Measurements from ENCODE around the gene FBLIM1.
A peak's percentile ranks its signal among the peaks of the same experiment; 100 is the strongest.

The FBLIM1 gene

DNA sequence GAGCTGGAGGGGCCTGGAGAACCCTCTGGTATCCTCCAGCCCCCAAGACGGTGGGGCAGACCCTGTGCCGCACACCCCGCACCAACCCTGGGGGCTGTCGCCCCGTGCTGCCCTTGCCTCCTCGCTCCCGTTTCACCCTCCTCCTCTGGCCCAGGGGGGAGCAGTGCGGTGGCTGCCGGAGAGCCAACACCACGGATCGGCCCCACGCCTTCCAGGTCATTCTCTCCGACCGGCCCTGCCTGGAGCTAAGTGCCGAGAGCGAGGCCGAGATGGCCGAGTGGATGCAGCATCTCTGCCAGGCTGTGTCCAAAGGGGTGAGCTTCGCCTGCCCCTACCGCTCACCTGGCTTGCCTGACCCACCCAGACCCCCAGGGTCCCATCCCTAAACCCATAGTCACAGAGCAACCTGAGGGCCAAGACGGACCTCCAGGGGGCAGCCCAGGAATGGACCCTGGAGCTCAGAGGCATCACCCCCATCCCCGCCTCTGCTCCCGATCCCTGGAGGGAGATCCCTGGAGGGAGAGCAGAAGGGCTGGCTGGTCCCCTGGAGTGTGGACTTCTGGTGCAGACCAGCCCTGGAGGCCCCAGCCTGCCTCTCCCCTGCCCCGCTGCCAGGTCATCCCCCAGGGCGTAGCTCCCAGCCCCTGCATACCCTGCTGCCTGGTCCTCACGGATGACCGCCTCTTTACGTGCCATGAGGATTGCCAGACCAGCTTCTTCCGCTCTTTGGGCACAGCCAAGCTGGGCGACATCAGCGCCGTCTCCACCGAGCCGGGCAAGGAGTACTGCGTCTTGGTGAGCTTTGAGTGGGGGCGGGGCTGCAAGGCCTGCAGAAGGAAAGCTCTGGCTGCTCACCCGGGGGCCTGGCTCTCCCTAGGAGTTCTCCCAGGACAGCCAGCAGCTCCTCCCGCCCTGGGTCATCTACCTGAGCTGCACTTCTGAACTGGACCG is 26.6 kb upstream of the FBLIM1 start:
- DNase-seq, result no peak

DNA sequence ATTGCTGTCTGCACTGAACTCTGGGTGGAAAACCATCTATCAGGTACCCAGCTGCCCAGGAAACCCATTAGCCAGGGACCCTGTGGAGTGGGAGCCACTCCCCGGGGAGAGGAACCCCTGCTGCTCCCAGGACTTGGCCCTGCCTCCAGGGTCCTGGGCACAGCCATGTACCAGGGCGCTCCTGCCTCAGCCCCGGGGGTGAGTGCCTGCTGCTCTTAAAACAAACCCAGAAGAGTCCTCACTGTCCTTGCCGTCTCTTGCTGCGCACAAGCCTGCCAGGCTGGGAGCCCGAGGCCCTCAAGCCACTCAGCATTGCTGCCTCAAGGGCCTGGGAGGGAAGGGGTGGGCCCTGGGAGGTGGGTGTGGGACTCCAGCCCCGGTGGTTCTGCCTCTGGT is 25.9 kb upstream of the FBLIM1 start:
- no peak for DNase-seq

DNA sequence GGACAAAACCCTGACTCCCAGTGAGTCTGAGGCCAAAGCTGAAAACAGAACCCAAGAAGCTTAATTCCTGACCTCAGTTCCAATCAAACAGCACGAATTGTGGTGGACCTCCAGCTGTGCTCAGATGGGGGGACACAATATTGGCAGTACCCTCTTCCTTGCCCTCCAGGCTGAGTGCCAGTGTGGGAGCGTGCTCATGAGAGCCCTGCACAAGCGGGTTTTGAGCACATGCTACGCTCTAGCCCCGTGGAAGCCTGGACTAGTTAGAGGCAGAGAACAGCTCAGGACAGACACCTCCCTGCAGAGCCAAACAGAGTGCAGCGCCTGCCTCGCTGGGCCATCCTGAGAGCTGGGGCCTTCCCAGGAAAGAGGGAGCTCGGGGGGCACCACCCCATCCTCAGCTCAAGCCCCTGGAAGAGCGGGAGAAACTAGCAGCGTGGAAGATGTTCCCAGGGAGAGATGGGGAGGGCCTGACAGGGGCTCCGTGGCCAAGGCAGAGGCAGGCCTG is 25.3 kb upstream of the FBLIM1 start:
- no peak for DNase-seq

DNA sequence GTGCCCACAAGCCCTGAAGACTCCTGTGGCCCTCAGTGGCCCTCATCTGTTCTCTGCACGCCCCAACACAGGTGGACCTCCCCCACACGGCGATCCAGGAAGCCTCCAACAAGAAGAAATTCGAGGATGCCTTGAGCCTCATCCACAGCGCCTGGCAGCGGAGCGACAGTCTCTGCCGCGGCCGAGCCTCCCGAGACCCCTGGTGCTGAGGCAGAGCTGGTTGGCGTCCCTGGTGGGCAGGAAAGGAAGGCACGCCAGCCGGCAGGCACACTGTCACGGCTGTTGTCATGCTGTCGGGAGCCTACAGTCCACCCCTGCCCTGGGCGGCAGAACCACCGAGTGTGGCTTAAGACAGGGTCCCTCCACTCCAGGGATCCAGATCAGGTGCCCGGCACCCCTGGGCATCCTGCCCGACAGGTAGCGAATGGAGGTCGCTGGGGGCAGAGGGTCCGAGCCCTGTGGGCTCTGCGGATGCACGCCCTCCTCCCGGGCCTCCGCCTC is 24.8 kb upstream of the FBLIM1 start:
- DNase-seq, result no peak

DNA sequence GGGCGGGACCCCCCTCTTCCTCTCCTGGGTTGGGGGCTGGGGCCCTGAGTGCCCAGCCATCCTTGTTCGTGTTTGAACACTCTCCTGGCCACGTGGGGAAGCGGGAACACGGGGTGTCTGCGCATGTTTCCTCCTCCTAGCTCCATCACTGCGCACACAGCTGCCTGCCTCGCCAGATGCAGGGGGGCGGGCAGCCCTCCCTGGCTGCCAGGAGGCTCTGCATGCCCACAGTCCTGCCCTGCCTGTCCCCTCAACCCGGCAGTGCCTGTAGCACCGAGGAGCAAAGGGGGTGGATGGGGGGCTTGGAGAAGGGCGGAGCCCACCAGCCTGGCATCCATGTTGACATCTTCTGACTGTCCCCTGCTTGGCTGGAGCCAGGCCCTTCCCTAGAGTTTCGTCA is 24.3 kb upstream of the FBLIM1 start:
- DNase-seq, result no peak

DNA sequence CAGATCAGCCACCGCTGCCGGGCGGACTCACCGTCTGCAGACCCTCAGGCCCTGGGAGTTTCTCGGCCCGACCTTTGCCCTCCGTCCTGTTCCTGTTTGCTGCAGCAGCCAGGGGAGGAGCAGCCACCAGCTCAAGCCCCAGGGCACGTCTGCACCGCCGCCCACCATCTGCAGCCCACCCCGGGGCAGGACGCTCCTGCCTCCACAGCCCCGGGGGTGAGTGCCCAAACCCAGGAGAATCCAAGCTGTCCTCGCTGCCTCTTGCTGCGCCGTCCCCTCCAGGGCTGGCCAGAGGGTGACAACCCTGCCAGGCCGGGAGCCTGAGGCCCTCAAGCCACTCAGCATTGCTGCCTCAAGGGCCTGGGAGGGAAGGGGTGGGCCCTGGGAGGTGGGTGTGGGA is 23.7 kb upstream of the FBLIM1 start:
- DNase-seq, result no peak

DNA sequence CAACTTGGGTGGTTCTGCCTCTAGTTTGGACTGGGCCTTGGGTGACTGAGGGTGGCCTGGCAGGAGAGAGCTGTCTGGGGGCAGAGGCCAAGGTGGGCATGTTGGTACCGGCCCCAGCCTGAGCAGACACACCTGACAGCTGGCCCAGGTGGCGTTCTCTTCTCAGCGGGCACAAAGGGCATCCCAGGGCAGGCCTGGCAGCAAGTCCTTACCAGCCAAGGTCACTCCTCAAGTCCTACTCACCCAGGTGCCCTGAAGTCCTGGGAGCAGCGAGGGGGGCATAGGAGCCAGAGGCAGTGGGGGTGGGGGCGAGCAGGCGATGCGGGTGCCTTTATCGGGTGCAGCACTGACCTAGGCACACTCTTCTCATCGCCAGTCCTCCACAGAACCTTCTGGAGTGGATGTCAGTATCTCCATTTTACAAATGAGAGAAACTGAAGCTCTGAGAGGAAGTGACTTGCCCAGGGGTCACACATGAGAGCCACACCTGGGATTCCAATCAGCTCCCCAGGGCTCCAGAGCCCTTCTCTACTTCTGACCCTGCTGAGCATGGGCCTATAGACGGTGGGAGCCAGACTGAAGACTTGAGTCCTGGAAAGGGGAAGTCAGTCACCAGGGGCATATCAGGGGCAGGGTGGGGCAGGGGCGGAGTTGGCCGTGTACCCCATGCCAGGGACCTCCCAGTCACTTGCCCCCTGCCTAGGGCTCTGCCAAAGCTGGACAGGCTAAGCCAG is 23.1 kb upstream of the FBLIM1 start:
- DNase-seq, result peak in 3 of 4 experiments; percentile 24 to 39 (median 28)

DNA sequence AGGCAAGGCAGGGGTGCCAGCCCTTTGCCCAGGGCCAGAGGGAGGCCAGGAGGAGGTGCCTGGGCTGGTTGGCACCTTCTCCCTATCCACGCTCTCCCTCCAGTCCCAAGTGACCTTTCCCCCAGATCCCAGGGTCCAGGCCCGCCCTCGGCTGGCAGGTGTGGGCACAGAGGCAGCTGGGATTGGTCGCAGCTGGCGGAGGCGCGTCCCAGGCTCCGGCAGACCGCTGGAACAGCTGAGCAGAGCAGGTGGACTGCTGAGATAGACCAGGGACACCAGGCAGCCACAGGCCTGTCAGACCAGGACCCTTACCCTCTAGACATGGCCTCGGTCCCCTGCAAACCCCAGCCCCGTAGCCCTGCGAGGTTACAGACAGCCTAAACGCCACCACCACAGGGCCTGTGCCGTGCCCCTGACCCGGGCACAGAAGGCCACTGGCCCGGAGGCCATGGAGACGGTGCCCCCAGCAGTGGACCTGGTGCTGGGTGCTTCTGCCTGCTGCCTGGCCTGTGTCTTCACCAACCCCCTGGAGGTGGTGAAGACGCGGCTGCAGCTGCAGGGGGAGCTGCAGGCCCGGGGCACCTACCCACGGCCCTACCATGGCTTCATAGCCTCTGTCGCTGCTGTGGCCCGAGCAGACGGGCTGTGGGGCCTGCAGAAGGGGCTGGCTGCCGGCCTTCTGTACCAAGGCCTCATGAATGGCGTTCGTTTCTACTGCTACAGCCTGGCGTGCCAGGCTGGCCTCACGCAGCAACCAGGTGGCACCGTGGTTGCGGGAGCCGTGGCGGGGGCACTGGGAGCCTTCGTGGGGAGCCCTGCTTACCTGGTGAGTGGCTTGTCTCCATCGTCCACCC is 22.3 kb upstream of the FBLIM1 start, which contains the start of gene SLC25A34:
TSS of gene SLC25A34 (plus strand) at position 221 of the 854 bp plus-strand sequence. CDS start at position 449, 228 bp downstream.
- no peak for DNase-seq

DNA sequence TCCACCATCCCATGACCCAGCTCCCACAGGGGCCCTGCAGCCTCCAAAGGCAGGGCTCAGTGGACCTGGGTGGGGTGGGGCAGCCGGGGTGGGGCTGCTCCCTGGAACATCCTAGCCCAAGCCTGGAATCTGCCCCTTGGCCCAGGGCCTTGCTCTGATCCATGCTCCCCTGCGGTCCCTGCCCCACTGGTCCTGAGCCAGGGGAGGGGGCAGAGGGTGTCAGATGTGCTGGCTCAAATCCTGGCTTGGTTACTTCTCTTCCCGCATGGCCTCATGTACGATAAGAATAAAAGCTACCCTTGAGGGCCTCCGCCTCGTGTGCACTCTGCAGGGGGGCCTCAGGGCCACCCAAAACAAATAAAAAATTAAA is 21.7 kb upstream of the FBLIM1 start:
- no peak for DNase-seq

DNA sequence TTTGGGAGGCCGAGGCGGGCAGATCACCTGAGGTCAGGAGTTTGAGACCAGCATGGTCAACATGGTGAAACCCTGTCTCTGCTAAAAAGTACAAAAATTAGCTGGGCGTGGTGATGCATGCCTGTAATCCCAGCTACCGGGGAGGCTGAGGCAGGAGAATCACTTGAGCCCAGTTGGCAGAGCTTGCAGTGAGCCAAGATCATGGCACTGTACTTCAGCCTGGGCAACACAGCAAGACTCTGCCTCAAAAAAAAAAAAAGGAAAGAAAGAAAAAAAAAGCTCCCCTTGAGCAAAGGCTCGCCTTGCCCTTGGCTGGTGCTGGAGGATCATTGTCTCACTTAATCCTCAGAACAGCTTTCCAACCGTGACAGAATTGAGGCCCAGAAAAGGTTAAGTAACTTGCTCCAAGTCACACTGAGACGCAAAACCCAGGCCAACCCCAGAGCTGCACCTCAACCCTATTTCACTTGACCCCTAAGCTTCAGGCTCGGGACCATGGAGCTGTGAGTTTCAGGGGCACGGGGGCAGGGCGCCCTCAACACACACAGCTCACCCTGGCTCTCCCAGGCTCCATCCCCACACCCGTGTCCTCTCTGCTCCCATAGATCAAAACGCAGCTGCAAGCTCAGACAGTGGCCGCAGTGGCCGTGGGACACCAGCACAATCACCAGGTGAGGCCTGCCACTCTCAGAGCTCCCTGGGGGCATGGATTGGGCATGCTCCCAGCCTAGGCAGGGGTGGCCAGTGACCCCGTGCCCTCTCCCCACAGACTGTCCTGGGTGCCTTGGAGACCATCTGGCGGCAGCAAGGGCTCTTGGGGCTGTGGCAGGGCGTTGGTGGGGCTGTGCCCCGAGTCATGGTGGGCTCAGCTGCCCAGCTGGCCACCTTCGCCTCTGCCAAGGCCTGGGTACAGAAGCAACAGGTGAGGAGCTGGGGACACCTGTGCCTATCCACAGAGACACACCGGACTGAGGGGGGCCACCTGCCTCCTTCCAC is 21.0 kb upstream of the FBLIM1 start:
- no peak for DNase-seq

DNA sequence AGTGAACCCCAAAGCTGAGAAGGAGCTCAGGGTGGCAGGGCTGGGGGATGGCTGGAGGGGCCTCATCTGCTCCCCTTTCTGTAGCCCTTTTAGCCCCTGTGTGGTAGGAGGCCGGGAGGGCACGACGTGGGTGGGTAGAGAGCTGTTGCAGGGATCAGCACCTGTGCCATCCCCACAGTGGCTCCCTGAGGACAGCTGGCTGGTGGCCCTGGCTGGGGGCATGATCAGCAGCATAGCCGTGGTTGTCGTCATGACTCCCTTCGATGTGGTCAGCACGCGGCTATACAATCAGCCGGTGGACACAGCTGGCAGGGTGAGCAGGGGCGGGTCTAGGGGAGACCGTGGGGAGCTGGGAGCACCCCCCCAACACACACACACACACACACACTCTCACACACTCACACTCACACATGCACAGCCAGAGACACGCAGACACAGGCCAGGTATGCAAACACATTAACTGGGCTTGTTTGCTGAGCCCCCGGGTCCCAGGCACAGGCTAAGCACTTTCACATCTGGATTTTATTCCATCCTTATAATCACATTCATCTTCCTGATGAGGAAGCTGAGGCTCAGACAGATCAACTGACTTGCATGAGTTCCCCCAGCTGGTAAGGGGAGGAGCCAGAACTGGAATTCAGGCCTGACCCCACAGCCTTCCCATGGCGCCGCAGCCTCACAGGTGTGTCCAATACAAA is 20.0 kb upstream of the FBLIM1 start:
- DNase-seq, result no peak

DNA sequence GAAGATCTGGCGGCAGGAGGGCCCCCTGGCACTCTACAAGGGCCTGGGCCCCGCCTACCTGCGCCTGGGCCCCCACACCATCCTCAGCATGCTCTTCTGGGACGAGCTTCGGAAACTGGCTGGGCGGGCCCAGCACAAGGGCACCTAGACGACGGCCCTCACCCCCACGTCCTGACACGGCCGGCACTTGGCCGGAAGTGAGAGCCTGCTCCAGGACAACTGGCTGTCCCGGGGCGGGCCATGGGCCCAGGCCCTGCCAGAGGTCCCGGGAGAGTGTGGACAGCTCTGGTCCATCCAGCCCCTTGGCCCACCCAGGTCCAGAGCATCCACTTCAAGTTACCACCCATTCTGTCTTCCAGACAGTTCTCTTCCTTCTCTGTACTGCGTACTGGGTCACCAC is 19.3 kb upstream of the FBLIM1 start:
- no peak for DNase-seq

DNA sequence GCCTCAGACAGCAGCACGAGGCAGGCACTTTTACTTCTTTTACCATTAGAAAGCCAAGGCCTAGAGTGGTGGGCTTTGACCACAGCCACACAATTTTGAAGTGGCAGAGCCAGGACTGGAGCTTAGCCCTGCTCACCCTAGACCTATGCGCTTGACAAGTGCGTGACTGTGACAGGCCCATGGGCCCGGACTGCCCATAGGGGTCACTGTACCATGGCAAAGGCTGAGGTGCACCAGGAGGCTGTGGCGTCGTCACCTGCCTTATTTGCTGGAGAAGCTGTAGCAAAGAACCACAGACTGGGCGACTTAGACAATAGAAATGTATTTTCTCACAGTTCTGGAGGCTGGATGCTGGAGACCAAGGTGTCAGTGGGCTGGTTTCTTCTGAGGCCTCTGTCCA is 18.9 kb upstream of the FBLIM1 start:
- no peak for DNase-seq

DNA sequence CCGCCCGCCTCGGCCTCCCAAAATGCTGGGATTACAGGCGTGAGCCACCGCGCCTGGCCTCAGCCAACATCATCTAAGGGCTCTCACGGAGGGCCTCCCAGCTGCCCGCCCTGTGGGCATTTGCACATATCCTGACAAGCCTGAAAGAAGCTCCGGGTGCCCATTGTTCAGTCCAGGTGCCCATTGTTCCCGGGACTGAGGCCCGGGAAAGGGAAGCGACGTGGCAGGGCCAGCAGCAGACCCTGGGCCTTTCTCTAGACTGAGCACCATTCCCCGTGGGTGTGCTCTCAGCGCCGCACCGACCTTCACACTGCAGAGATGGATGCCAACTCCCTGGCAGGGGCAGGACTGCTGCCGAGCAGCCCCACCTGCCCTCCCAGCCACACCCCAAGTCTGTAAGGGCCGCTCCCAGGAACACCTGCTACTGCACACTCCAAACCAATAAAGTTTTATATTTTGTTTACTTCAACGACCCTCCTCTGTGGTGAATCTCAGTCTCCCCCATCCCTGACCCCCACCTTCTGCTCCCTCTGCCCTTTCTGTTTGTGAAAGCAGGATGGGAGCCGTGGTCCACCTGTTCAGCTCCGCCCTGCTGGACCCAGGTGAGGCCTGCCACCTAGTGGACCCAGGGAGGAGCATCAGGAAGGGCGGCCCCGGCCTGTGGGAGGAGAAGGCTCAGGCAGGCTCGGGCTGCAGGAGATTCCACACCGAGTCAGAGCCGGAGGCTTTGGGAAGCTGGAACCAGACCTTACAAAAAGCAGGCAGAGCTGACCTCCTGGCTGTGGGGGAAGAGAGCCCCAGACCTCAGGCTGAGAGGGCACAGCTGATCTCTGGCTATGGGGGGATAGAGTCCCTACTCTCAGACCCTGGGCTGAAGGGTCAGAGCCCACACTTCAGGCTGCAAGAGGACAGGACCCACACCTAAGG is 17.4 kb upstream of the FBLIM1 start:
- peak; percentile 57 to 82 (median 64) for DNase-seq

DNA sequence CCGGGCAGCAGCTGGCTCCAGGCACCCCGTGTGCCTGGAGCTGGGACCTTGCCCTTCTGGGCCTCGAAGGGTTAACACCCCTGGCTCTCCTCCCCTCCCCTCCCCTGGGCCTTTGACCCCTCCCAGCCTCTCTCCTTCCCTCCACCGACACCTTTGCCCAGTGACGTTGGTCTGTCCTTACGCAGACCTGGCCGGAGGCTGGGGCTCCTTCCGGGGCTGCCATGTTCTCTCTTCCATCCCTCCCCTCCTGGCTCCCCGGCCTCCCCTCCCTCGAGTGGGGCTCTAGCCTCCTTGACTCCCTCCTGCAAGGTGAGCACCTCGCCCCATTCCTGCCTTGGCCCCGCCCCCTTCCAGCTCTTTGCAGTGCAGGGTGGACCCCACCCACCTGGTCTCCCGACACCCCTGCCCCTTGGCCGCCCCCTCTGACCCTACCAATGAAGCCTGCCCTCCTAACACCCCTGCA is 16.2 kb upstream of the FBLIM1 start, which contains the start of gene TMEM82:
TSS of gene TMEM82 (plus strand) at position 161 of the 463 bp plus-strand sequence. CDS start at position 222, 61 bp downstream.
- DNase-seq, result no peak

DNA sequence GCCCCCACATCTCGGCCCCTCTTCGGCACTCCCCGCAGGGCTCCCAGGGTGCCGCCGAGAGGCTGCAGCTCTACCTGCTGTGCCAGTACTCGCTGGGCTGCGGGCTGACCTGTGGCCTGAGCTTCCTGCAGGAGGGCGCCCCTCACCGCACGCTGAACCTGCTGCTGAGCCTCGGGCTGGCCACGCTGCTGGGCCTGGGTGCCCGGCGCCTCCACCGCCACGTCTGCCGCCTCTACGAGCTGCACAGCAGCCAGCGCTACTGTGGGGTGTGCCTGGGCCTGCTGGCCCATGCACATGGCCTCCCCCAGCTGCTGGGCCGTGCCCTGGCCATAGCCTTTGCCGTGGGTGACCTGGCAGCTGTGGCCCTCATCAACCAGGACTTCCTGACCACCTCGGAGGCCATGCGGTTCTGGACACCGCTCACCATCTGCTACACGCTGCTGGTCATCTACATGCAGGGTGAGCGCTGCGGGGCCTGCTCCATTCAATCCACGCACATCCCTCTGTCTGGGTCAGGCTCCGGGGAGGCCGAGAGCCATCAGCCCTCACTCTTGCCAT is 14.4 kb upstream of the FBLIM1 start:
- DNase-seq, result no peak

DNA sequence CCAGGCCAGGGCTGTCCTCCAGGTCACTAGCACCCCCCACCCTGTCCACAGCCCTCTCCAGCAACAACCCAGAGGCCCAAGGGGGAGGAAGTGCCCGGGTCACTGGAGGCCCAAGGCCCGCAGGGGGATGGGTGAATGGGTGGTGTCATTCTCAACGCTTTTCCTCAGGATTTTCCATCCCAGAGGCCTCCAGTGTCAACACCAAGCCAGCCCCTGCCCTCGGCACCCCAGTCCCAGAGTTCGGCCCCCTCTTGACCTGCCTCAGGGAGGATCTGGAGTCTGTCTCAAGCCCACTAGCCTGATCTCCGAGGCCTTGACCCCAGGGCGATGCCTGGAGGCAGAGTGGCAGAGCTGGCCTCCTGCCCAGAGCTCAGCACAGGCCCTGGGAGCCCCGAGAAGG is 11.2 kb upstream of the FBLIM1 start:
- no peak for DNase-seq

DNA sequence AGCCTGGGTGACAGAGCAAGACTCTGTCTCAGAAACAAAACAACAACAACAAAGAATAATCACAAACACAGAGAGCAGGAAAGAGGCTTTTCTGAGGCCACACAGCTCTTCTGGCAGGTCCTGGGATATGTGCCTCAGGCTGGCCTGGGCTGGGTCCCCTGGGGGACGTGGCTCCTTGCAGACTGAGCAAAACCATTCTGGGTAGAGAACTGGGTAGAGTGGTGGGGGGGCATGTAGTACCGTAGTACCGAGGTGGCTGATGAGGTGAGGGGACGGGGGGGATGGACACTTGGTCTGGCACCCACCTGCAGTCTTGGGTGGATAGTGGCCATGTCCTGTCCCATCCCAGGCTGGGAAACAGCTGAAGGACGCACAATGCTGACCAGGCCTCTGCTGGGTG is 10.3 kb upstream of the FBLIM1 start:
- no peak for DNase-seq

Measured in suppressor macrophage (primary cell).